ENCODE measurements around the gene TUBG1.

- TF ChIP-seq REST (IDR thresholded peaks at IDR 0.05; ENCODE audit: insufficient read depth in 1 of 2, low read depth in 2 of 2, low read length in 2 of 2) (no peak), POLR2AphosphoS5 (IDR thresholded peaks at IDR 0.05; ENCODE audit: low read depth, low read length) (no peak), TAF1 (IDR thresholded peaks at IDR 0.05; ENCODE audit: borderline replicate concordance, insufficient read depth, low read length) (no peak), SIN3A (IDR thresholded peaks at IDR 0.05; ENCODE audit: borderline replicate concordance, insufficient read depth, low read length) (no peak), FOXP2 (optimal IDR thresholded peaks at IDR 0.05; ENCODE audit: borderline replicate concordance, extremely low read depth, extremely low read length, insufficient read depth) (no peak)
Measured at GRCh38 chr17:42563950-42564349, 45.5 kb upstream of the TUBG1 start.

Measured in PFSK-1 (cell line).